GM10248 (cell line): Measurements from ENCODE around the gene ST8SIA3.

Source experiments
- CTCF ChIA-PET: fragments of 300-600 bp; sonication (Branson Sonifier 250); formaldehyde crosslinking; extraction: SDS; loops from one replicate; lab custom pipeline; 2021; ENCODE audit warnings: antibody characterized with exemption; lab: Yijun Ruan, JAX
- POLR2A ChIA-PET: fragments of 350-650 bp; sonication (Branson Sonifier 250); formaldehyde crosslinking; extraction: SDS; loops from one replicate; lab custom pipeline; 2020; ENCODE audit warnings: antibody characterized with exemption; lab: Yijun Ruan, JAX
- DNase-seq: peaks from one replicate; pipeline ENCODE4 v3.0.0; 2012; ENCODE audit errors: extremely low spot score
- TF ChIP-seq, protein P1 (sequence below): IDR thresholded peaks from 2 replicates; pipeline ENCODE4 v1.5.1; 2012; ENCODE audit warnings: mild to moderate bottlenecking, low read depth; ENCODE audit errors: extremely low read depth, missing control alignments, control extremely low read depth

ST8SIA3 gene

DNA sequence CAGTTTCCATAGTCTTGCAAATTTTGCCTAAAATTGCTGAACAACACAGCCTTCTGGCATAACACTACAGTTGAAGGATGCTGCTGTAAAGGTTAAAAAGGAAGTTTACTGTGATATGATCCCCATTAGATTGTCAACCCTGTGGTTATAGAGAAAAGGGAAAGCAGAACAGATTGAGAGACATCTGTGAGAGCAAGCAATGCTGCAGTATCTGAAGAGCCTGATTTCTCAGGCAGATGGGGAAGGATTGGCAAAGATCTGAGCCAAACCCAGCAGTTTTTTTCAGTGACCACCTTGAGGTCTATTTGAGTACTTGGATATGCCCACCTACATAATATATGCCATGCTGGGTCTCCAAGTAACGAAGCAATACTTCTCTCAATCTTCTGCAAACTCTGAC is 8.5 kb upstream of the ST8SIA3 start:
- TF ChIP-seq, protein P1, sequence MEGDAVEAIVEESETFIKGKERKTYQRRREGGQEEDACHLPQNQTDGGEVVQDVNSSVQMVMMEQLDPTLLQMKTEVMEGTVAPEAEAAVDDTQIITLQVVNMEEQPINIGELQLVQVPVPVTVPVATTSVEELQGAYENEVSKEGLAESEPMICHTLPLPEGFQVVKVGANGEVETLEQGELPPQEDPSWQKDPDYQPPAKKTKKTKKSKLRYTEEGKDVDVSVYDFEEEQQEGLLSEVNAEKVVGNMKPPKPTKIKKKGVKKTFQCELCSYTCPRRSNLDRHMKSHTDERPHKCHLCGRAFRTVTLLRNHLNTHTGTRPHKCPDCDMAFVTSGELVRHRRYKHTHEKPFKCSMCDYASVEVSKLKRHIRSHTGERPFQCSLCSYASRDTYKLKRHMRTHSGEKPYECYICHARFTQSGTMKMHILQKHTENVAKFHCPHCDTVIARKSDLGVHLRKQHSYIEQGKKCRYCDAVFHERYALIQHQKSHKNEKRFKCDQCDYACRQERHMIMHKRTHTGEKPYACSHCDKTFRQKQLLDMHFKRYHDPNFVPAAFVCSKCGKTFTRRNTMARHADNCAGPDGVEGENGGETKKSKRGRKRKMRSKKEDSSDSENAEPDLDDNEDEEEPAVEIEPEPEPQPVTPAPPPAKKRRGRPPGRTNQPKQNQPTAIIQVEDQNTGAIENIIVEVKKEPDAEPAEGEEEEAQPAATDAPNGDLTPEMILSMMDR: no peak
- DNase-seq: no peak
- CTCF ChIA-PET: no interaction called here
- POLR2A ChIA-PET: no interaction called here

DNA sequence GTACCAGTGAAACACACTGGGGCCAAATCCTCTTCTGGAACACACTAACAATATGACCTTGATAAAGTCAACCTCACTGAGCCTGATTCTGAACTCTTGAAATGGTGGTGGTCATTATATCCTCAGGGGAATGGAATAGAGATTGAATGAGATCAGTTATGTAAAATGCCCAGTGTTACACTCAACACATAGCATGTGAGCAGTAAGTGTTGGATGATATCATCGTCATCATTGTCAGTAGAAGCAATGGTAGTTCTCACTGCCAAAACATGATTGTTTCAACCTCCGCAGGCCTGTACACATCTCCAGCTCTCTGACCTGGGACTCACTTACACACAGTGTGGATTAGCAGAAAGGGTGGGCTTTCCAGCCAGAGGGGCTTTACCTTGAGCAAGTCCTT is 5.5 kb upstream of the ST8SIA3 start:
- CTCF ChIA-PET: interaction anchor here (1.6 kb wide), 1 partner anchor 11 kb away, joined by 10 read pairs; no protein-coding TSS in a partner anchor
- POLR2A ChIA-PET: no interaction called here
- DNase-seq: no peak
- TF ChIP-seq, protein P1: no peak

DNA sequence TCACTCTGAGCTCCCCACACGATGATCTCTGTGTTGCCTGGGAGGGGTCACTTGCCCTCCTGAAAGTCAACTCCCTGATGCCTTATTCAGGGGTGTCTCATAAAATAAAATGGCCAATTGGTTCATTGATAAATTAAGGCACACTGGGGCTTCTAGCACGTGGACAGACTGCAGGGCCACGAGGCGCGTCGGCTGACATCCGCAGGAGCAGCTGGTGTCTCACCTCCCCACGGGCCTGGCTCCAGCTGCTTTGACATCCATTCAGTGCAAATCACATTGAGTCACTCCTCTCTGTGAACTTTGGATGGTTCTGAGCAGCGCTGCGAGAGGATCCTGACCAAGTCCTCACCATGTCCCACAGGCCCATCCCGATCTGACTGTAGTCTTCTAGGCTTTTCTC is 4.6 kb upstream of the ST8SIA3 start:
- POLR2A ChIA-PET: no interaction called here
- TF ChIP-seq, protein P1: no peak
- DNase-seq: no peak
- CTCF ChIA-PET: no interaction called here

DNA sequence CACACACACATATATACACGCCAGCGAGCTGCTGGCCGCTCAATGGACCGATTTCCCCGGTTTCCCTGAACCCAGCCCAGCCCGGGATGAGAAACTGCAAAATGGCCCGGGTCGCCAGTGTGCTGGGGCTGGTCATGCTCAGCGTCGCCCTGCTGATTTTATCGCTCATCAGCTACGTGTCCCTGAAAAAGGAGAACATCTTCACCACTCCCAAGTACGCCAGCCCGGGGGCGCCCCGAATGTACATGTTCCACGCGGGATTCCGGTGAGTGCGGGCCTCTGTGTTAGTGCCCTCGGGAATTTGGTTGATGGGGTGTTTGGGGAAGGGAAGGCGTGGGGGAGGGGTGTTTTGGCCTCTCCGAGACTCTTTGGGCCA is 392 bp downstream of the ST8SIA3 start:
- TF ChIP-seq, protein P1: no peak
- ChIA-PET POLR2A (no interaction called here), CTCF (no interaction called here)
- no peak for DNase-seq

DNA sequence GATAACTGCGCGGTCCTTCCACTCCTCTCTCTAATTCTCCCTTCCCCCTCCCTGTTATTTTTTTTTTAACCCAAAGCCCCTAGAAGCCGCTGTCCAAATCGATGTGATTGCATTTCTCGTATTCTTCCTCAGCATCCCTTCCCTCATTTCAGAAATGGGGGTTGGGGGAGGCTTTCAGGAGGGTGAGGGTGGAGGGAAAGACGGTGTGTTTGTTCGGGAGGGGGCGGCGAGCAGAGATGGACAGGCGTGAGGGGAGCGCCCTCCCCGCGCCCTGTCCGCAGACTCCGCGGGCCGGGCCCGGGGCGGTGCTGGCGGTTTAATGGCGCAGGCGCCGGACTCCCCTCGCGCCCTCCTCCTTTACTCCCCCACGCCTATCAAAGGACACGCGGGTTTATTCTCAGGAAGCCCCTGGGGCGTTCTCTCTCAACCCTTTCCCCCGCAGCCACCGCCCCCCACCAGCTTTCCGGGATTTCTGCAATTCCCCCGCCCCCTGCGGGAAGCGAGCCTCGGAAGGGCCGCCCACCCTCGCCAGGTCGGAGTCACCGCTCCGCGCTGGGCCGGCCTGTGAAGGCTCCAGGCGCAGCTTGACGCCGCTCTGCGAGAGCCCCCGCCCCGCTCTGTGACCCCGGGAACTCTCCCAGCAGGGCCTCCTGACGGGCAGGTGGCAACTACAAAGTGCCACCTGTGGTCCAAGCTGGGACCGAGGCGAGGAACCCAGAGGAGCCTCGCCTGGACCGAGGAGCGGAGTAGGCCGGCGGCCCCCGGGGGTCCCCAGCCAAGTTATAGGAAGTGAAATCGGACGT is 981 bp downstream of the ST8SIA3 start:
- TF ChIP-seq, protein P1: no peak
- ChIA-PET CTCF (no interaction called here), POLR2A (no interaction called here)
- DNase-seq: no peak

DNA sequence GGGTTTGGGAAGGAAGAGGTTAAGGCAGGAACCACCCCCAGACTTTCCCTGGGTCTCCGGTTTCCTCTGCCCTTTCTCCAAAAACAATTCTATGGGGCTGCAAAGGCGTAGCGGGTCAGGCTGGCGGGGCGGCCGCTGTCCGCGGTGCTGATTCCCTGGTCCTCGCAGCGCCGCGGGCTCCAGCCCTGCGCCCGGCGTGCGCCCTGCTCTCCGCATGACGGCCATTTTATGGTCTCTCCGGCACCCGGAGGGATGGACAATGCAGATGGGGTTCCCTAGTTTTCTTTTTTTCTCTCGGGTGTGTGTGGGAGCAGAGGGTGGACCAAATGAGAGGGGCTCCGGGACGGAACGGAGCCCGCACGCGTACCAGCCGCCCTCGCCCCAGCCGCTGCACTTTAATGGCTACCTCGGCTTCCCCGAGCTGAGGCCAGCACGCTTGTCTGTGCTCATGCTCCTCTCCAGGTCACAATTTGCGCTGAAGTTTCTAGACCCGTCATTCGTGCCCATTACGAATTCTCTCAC is 1.6 kb downstream of the ST8SIA3 start:
- CTCF ChIA-PET: no interaction called here
- peak; percentile 65 for DNase-seq
- POLR2A ChIA-PET: no interaction called here
- TF ChIP-seq, protein P1: no peak
